Left lung (tissue), 10 donors: ENCODE measurements around the gene ARHGAP40. TPM values are rescaled to one million over a fixed set of nuclear protein-coding genes. Genes with fewer than 3 reads are reported as not detected.

Experiments used
- ATAC-seq: fragments of 200-7000 bp; cut with Tn5 transposase; one replicate; pipeline ENCODE4 v1.9.1; 2020; ENCODE audit warnings: moderate library complexity
- DNase-seq, 4 donors: peaks; one replicate each; pipeline ENCODE4 v3.0.0-alpha.2; 2013 to 2020
- H3K27ac ChIP-seq, 2 donors: fragments of 200-600 bp; sonication (generic) in 1 of 2; one replicate each; pipeline versions ENCODE4 v1.5.0 to v1.8.0; 2020 to 2021
- H3K27me3 ChIP-seq, 2 donors: fragments of 200-600 bp; sonication (generic) in 1 of 2; one replicate each; pipeline versions ENCODE4 v1.5.0 to v1.8.0; 2020 to 2021
- H3K36me3 ChIP-seq, 2 donors: fragments of 200-600 bp; sonication (generic) in 1 of 2; one replicate each; pipeline versions ENCODE4 v1.5.0 to v1.8.0; 2020 to 2021
- H3K4me1 ChIP-seq, 2 donors: fragments of 200-600 bp; one replicate each; pipeline ENCODE4 v1.8.0; 2021
- H3K4me3 ChIP-seq, 2 donors: fragments of 200-600 bp; sonication (generic) in 1 of 2; one replicate each; pipeline versions ENCODE4 v1.5.0 to v1.8.0; 2020 to 2021; ENCODE audit warnings: mild to moderate bottlenecking in 1 of 2
- H3K9me3 ChIP-seq, 2 donors: fragments of 200-600 bp; sonication (generic) in 1 of 2; one replicate each; pipeline versions ENCODE4 v1.5.0 to v1.8.0; 2020 to 2021
- CTCF ChIP-seq, 2 donors: fragments of 200-600 bp; sonication (generic) in 1 of 2; IDR thresholded peaks; one replicate each; pipeline versions ENCODE4 v1.5.0 to v1.8.0; 2021; ENCODE audit warnings: antibody characterized with exemption in 2 of 2
- intact Hi-C, 2 donors: fragments of 100-400 bp; cut with DNase I; formaldehyde crosslinking; loops; one replicate each; pipeline versions ENCODE4 v1.11.2 to v1.14.2; 2022
- polyA plus RNA-seq, 6 donors: library from polyadenylated mRNA; unstranded; fragments of 120-200 nt; gene quantifications; one replicate each; pipeline ENCODE4 v1.2.1, GENCODE V29; 2013; ENCODE audit not compliant: insufficient read length in 6 of 6
- total RNA-seq, 2 donors: library from RNA; stranded (reverse); fragmentation: NEBNext Ultra II Directional; extraction: Animal tissue kit (Norgen Biotek cat#: 25700); gene quantifications; one replicate each; pipeline ENCODE4 v1.2.1, GENCODE V29; 2021
- donor health status: DM: no; HTN: yes; CAD: no.
- donor health status: DM: no; HTN: no; CAD: no.

The ARHGAP40 gene
- total and polyA plus RNA-seq, 8 donors, result 0.13 to 0.62 (median 0.44) TPM; not detected in 1

GRCh38 chr20:38665094-38665493 lies 63.5 kb downstream of the ARHGAP40 start:
- H3K27ac ChIP-seq, result no peak overlapping the region
- DNase-seq (no peak), ATAC-seq (no peak)
- H3K9me3 ChIP-seq, result no peaks in the 10 kb centered on the region
- intact Hi-C loops, result no loop called here
- H3K27me3 ChIP-seq, result peaks cover 0 to 79% of the 10 kb centered on the region in 2 donors
- H3K4me1 ChIP-seq, result no peaks in the 10 kb centered on the region
- H3K36me3 ChIP-seq, result no peaks in the 10 kb centered on the region
- TF ChIP-seq CTCF (IDR thresholded peaks at IDR 0.05), result no peak
- no peak overlapping the region for H3K4me3 ChIP-seq

- no peak for DNase-seq
- H3K4me1 ChIP-seq, result no peaks in the 10 kb centered on the region
- H3K27me3 ChIP-seq, result peaks cover 0 to 82% of the 10 kb centered on the region in 2 donors
- no peak overlapping the region for H3K27ac ChIP-seq
- intact Hi-C loops, result no loop called here
- no peaks in the 10 kb centered on the region for H3K36me3 ChIP-seq
- no peaks in the 10 kb centered on the region for H3K9me3 ChIP-seq
- ATAC-seq, result no peak
- H3K4me3 ChIP-seq, result no peak overlapping the region
- TF ChIP-seq CTCF (IDR thresholded peaks at IDR 0.05), result no peak
Observed at GRCh38 chr20:38665506-38666285, 64.1 kb downstream of the ARHGAP40 start.

- ATAC-seq, result no peak
- Histone ChIP-seq H3K27ac (no peak overlapping the region), H3K4me1 (no peaks in the 10 kb centered on the region), H3K36me3 (no peaks in the 10 kb centered on the region), H3K4me3 (no peak overlapping the region), H3K27me3 (peaks cover 0 to 95% of the 10 kb centered on the region in 2 donors), H3K9me3 (no peaks in the 10 kb centered on the region)
- intact Hi-C loops, result no loop called here
- TF ChIP-seq CTCF (IDR thresholded peaks at IDR 0.05), result no peak
- DNase-seq, result no peak
Observed at GRCh38 chr20:38667417-38667956, 65.9 kb downstream of the ARHGAP40 start.

- no peaks in the 10 kb centered on the region for H3K36me3 ChIP-seq
- intact Hi-C loops, result no loop called here
- no peak overlapping the region for H3K27ac ChIP-seq
- H3K4me1 ChIP-seq, result peaks cover 0 to 12% of the 10 kb centered on the region in 2 donors
- H3K9me3 ChIP-seq, result no peaks in the 10 kb centered on the region
- H3K27me3 ChIP-seq, result peaks cover 14 to 96% of the 10 kb centered on the region in 2 donors
- TF ChIP-seq CTCF (IDR thresholded peaks at IDR 0.05), result no peak
- H3K4me3 ChIP-seq, result no peak overlapping the region
- no peak for ATAC-seq
- no peak for DNase-seq
Observed at GRCh38 chr20:38669688-38670087, 68.1 kb downstream of the ARHGAP40 start.

- Histone ChIP-seq H3K4me3 (no peak overlapping the region), H3K27me3 (peaks cover 14 to 96% of the 10 kb centered on the region in 2 donors), H3K27ac (no peak overlapping the region), H3K9me3 (no peaks in the 10 kb centered on the region), H3K4me1 (peaks cover 0 to 12% of the 10 kb centered on the region in 2 donors), H3K36me3 (no peaks in the 10 kb centered on the region)
- DNase-seq, result no peak
- intact Hi-C loops, result no loop called here
- TF ChIP-seq CTCF (IDR thresholded peaks at IDR 0.05), result no peak
- no peak for ATAC-seq
Observed at GRCh38 chr20:38670786-38671185, 69.2 kb downstream of the ARHGAP40 start.
